Measurements from ENCODE around the gene CAMK4. TPM values are rescaled to one million over a fixed set of nuclear protein-coding genes. Genes with fewer than 3 reads are reported as not detected.

CAMK4 gene
- polyA plus RNA-seq, 2 donors, result 0.39 to 0.53 TPM

DNA sequence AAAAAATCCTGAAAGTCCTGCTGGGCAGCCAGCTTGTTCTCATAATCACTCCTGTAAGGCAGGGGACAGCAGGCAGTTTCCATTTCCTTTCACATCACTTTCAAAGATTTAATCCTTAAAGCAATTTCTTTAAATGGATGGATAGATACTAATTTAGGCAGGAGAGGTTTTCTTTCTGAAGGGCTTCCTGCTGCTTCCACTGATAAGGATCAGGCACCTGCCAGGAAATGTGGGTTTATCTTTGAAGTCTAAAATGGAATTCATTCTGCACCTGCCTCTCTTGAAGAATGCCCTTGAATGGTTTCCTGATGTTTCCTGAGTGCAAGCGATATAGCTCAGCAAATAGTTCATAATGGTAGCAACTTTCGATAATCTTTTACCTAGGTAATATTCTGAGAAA lies 223.6 kb downstream of the CAMK4 start:
- Histone ChIP-seq H3K27me3 (ENCODE audit: control insufficient read depth in 1 of 2, insufficient read depth in 2 of 2, low read length in 2 of 2) (no peaks in the 10 kb centered on the region), H3K4me1 (ENCODE audit: control insufficient read depth in 2 of 2, insufficient read depth in 2 of 2, low read length in 1 of 2) (no peaks in the 10 kb centered on the region), H3K4me3 (ENCODE audit: low read depth in 1 of 2, low read length in 2 of 2) (no peak overlapping the region), H3K27ac (ENCODE audit: low read depth in 2 of 2, low read length in 1 of 2) (no peak overlapping the region), H3K36me3 (ENCODE audit: control insufficient read depth in 2 of 2, insufficient read depth in 2 of 2, low read length in 1 of 2) (no peaks in the 10 kb centered on the region), H3K9me3 (ENCODE audit: control insufficient read depth in 2 of 2, insufficient read depth in 1 of 2, low read depth in 1 of 2, low read length in 1 of 2) (no peaks in the 10 kb centered on the region)
- 29 to 35% methylated on average over 2 of the region's 2 CpGs for WGBS, 2 donors

DNA sequence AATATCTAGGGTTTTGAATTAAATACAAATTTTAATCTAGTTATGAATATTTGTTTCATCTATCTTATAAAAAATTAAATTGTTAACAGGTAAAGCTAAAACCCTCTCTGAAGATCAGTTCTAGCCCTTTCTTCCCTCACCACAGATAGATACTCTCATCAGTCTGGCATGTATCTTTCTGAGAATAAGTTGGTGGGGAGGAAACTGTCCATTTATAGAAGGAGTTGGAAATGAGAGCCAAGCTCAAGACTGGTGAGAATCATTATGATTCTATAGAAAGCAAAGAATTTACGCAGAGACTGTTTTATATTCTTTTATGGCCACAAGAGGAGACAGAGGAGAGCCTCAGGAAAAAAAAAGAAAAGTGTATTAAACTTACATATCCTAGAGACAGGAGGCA lies 229.1 kb downstream of the CAMK4 start:
- Histone ChIP-seq H3K36me3 (ENCODE audit: control insufficient read depth in 2 of 2, insufficient read depth in 2 of 2, low read length in 1 of 2) (no peaks in the 10 kb centered on the region), H3K27ac (ENCODE audit: low read depth in 2 of 2, low read length in 1 of 2) (no peak overlapping the region), H3K9me3 (ENCODE audit: control insufficient read depth in 2 of 2, insufficient read depth in 1 of 2, low read depth in 1 of 2, low read length in 1 of 2) (no peaks in the 10 kb centered on the region), H3K4me1 (ENCODE audit: control insufficient read depth in 2 of 2, insufficient read depth in 2 of 2, low read length in 1 of 2) (no peaks in the 10 kb centered on the region), H3K27me3 (ENCODE audit: control insufficient read depth in 1 of 2, insufficient read depth in 2 of 2, low read length in 2 of 2) (no peaks in the 10 kb centered on the region), H3K4me3 (ENCODE audit: low read depth in 1 of 2, low read length in 2 of 2) (no peak overlapping the region)
- WGBS, 2 donors, result 86 to 87% methylated on average over 1 of the region's 1 CpG

GRCh38 chr5:111453747-111454146 lies 229.6 kb downstream of the CAMK4 start:
- H3K4me1 ChIP-seq (ENCODE audit: control insufficient read depth in 2 of 2, insufficient read depth in 2 of 2, low read length in 1 of 2), result no peaks in the 10 kb centered on the region
- no peak overlapping the region for H3K4me3 ChIP-seq (ENCODE audit: low read depth in 1 of 2, low read length in 2 of 2)
- no peaks in the 10 kb centered on the region for H3K36me3 ChIP-seq (ENCODE audit: control insufficient read depth in 2 of 2, insufficient read depth in 2 of 2, low read length in 1 of 2)
- no peak overlapping the region for H3K27ac ChIP-seq (ENCODE audit: low read depth in 2 of 2, low read length in 1 of 2)
- 62 to 65% methylated on average over 2 of the region's 2 CpGs for WGBS, 2 donors
- no peaks in the 10 kb centered on the region for H3K9me3 ChIP-seq (ENCODE audit: control insufficient read depth in 2 of 2, insufficient read depth in 1 of 2, low read depth in 1 of 2, low read length in 1 of 2)
- H3K27me3 ChIP-seq (ENCODE audit: control insufficient read depth in 1 of 2, insufficient read depth in 2 of 2, low read length in 2 of 2), result no peaks in the 10 kb centered on the region

GRCh38 chr5:111454198-111454622 lies 230.0 kb downstream of the CAMK4 start:
- WGBS, 2 donors, result 29 to 32% methylated on average over 3 of the region's 3 CpGs
- no peaks in the 10 kb centered on the region for H3K36me3 ChIP-seq (ENCODE audit: control insufficient read depth in 2 of 2, insufficient read depth in 2 of 2, low read length in 1 of 2)
- H3K4me3 ChIP-seq (ENCODE audit: low read depth in 1 of 2, low read length in 2 of 2), result no peak overlapping the region
- H3K27me3 ChIP-seq (ENCODE audit: control insufficient read depth in 1 of 2, insufficient read depth in 2 of 2, low read length in 2 of 2), result no peaks in the 10 kb centered on the region
- no peak overlapping the region for H3K27ac ChIP-seq (ENCODE audit: low read depth in 2 of 2, low read length in 1 of 2)
- H3K9me3 ChIP-seq (ENCODE audit: control insufficient read depth in 2 of 2, insufficient read depth in 1 of 2, low read depth in 1 of 2, low read length in 1 of 2), result no peaks in the 10 kb centered on the region
- no peaks in the 10 kb centered on the region for H3K4me1 ChIP-seq (ENCODE audit: control insufficient read depth in 2 of 2, insufficient read depth in 2 of 2, low read length in 1 of 2)

GRCh38 chr5:111454776-111455175 lies 230.6 kb downstream of the CAMK4 start:
- Histone ChIP-seq H3K4me3 (ENCODE audit: low read depth in 1 of 2, low read length in 2 of 2) (no peak overlapping the region), H3K36me3 (ENCODE audit: control insufficient read depth in 2 of 2, insufficient read depth in 2 of 2, low read length in 1 of 2) (no peaks in the 10 kb centered on the region), H3K9me3 (ENCODE audit: control insufficient read depth in 2 of 2, insufficient read depth in 1 of 2, low read depth in 1 of 2, low read length in 1 of 2) (no peaks in the 10 kb centered on the region), H3K27ac (ENCODE audit: low read depth in 2 of 2, low read length in 1 of 2) (no peak overlapping the region), H3K27me3 (ENCODE audit: control insufficient read depth in 1 of 2, insufficient read depth in 2 of 2, low read length in 2 of 2) (no peaks in the 10 kb centered on the region), H3K4me1 (ENCODE audit: control insufficient read depth in 2 of 2, insufficient read depth in 2 of 2, low read length in 1 of 2) (no peaks in the 10 kb centered on the region)
- WGBS, 2 donors, result 55 to 60% methylated on average over 2 of the region's 2 CpGs

GRCh38 chr5:111461255-111461671 lies 237.1 kb downstream of the CAMK4 start:
- Histone ChIP-seq H3K4me1 (ENCODE audit: control insufficient read depth in 2 of 2, insufficient read depth in 2 of 2, low read length in 1 of 2) (no peaks in the 10 kb centered on the region), H3K27ac (ENCODE audit: low read depth in 2 of 2, low read length in 1 of 2) (no peak overlapping the region), H3K4me3 (ENCODE audit: low read depth in 1 of 2, low read length in 2 of 2) (no peak overlapping the region), H3K36me3 (ENCODE audit: control insufficient read depth in 2 of 2, insufficient read depth in 2 of 2, low read length in 1 of 2) (no peaks in the 10 kb centered on the region), H3K27me3 (ENCODE audit: control insufficient read depth in 1 of 2, insufficient read depth in 2 of 2, low read length in 2 of 2) (no peaks in the 10 kb centered on the region), H3K9me3 (ENCODE audit: control insufficient read depth in 2 of 2, insufficient read depth in 1 of 2, low read depth in 1 of 2, low read length in 1 of 2) (no peaks in the 10 kb centered on the region)
- WGBS, 2 donors, result 54 to 62% methylated on average over 3 of the region's 3 CpGs

DNA sequence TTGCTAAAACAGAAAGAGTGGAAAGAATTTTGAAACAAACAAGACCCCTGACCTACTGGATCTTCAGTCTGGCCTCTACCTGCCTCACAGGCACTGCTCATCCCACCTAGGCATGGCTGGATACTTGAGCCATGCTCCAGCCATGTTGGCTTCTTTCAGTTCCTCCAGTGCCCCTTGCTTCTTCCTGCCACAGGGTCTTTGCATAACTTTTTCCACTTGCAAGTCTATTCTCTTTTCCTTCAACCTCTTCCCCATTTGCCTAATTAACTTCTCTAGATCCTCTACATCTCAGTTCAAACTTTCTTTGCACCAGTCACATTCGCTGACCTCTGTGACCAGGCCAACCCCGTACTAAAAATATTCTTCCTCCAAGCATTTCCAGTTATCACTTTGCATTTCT lies 237.8 kb downstream of the CAMK4 start:
- no peaks in the 10 kb centered on the region for H3K27me3 ChIP-seq (ENCODE audit: control insufficient read depth in 1 of 2, insufficient read depth in 2 of 2, low read length in 2 of 2)
- no peaks in the 10 kb centered on the region for H3K9me3 ChIP-seq (ENCODE audit: control insufficient read depth in 2 of 2, insufficient read depth in 1 of 2, low read depth in 1 of 2, low read length in 1 of 2)
- H3K27ac ChIP-seq (ENCODE audit: low read depth in 2 of 2, low read length in 1 of 2), result no peak overlapping the region
- H3K4me1 ChIP-seq (ENCODE audit: control insufficient read depth in 2 of 2, insufficient read depth in 2 of 2, low read length in 1 of 2), result no peaks in the 10 kb centered on the region
- H3K4me3 ChIP-seq (ENCODE audit: low read depth in 1 of 2, low read length in 2 of 2), result no peak overlapping the region
- WGBS, 2 donors, result 86% methylated on average over 2 of the region's 2 CpGs
- no peaks in the 10 kb centered on the region for H3K36me3 ChIP-seq (ENCODE audit: control insufficient read depth in 2 of 2, insufficient read depth in 2 of 2, low read length in 1 of 2)

GRCh38 chr5:111463311-111463710 lies 239.1 kb downstream of the CAMK4 start:
- H3K36me3 ChIP-seq (ENCODE audit: control insufficient read depth in 2 of 2, insufficient read depth in 2 of 2, low read length in 1 of 2), result no peaks in the 10 kb centered on the region
- H3K27ac ChIP-seq (ENCODE audit: low read depth in 2 of 2, low read length in 1 of 2), result no peak overlapping the region
- H3K4me1 ChIP-seq (ENCODE audit: control insufficient read depth in 2 of 2, insufficient read depth in 2 of 2, low read length in 1 of 2), result no peaks in the 10 kb centered on the region
- H3K9me3 ChIP-seq (ENCODE audit: control insufficient read depth in 2 of 2, insufficient read depth in 1 of 2, low read depth in 1 of 2, low read length in 1 of 2), result no peaks in the 10 kb centered on the region
- H3K27me3 ChIP-seq (ENCODE audit: control insufficient read depth in 1 of 2, insufficient read depth in 2 of 2, low read length in 2 of 2), result no peaks in the 10 kb centered on the region
- no peak overlapping the region for H3K4me3 ChIP-seq (ENCODE audit: low read depth in 1 of 2, low read length in 2 of 2)

GRCh38 chr5:111469293-111469896 lies 245.2 kb downstream of the CAMK4 start:
- WGBS, 2 donors, result 44 to 58% methylated on average over 2 of the region's 2 CpGs

DNA sequence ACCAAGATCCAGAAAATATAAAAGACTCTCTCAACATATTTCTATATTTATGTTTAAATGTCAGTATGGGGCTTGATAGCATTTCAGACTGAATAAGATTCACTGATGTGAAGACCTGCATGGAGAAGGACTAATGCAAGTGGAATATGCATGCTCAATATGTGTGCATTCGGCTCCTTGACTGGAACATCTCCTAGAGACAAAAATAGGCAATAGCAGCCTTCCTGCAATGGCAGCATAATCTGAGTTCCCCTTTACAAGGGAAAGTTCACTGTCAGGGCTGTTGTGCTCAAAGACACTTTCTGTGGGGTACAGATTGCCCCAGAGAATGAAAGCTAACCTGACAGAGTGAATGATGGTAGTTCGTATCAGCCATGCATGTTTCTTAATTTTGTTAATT lies 245.7 kb downstream of the CAMK4 start:
- H3K36me3 ChIP-seq (ENCODE audit: control insufficient read depth in 2 of 2, insufficient read depth in 2 of 2, low read length in 1 of 2), result no peaks in the 10 kb centered on the region
- WGBS, 2 donors, result 56 to 73% methylated on average over 2 of the region's 2 CpGs
- no peaks in the 10 kb centered on the region for H3K27me3 ChIP-seq (ENCODE audit: control insufficient read depth in 1 of 2, insufficient read depth in 2 of 2, low read length in 2 of 2)
- peak overlapping the region in 1 of 2 donors; percentile 9 for H3K27ac ChIP-seq (ENCODE audit: low read depth in 2 of 2, low read length in 1 of 2)
- no peak overlapping the region for H3K4me3 ChIP-seq (ENCODE audit: low read depth in 1 of 2, low read length in 2 of 2)
- H3K4me1 ChIP-seq (ENCODE audit: control insufficient read depth in 2 of 2, insufficient read depth in 2 of 2, low read length in 1 of 2), result no peaks in the 10 kb centered on the region
- H3K9me3 ChIP-seq (ENCODE audit: control insufficient read depth in 2 of 2, insufficient read depth in 1 of 2, low read depth in 1 of 2, low read length in 1 of 2), result no peaks in the 10 kb centered on the region

More at GRCh38 chr5:111469293-111469896, 245.2 kb downstream of the CAMK4 start:
- Histone ChIP-seq H3K4me1 (ENCODE audit: control insufficient read depth in 2 of 2, insufficient read depth in 2 of 2, low read length in 1 of 2) (no peaks in the 10 kb centered on the region), H3K27me3 (ENCODE audit: control insufficient read depth in 1 of 2, insufficient read depth in 2 of 2, low read length in 2 of 2) (no peaks in the 10 kb centered on the region), H3K4me3 (ENCODE audit: low read depth in 1 of 2, low read length in 2 of 2) (no peak overlapping the region), H3K36me3 (ENCODE audit: control insufficient read depth in 2 of 2, insufficient read depth in 2 of 2, low read length in 1 of 2) (no peaks in the 10 kb centered on the region), H3K27ac (ENCODE audit: low read depth in 2 of 2, low read length in 1 of 2) (no peak overlapping the region), H3K9me3 (ENCODE audit: control insufficient read depth in 2 of 2, insufficient read depth in 1 of 2, low read depth in 1 of 2, low read length in 1 of 2) (no peaks in the 10 kb centered on the region)
